Medulla oblongata (tissue), 1 donor: ENCODE measurements around the gene FITM1.

ENCODE experiments used
- DNase-seq: peaks from one replicate; pipeline ENCODE4 v3.0.0-alpha.2; 2015; ENCODE audit errors: extremely low spot score

The FITM1 gene, protein sequence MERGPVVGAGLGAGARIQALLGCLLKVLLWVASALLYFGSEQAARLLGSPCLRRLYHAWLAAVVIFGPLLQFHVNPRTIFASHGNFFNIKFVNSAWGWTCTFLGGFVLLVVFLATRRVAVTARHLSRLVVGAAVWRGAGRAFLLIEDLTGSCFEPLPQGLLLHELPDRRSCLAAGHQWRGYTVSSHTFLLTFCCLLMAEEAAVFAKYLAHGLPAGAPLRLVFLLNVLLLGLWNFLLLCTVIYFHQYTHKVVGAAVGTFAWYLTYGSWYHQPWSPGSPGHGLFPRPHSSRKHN

DNA sequence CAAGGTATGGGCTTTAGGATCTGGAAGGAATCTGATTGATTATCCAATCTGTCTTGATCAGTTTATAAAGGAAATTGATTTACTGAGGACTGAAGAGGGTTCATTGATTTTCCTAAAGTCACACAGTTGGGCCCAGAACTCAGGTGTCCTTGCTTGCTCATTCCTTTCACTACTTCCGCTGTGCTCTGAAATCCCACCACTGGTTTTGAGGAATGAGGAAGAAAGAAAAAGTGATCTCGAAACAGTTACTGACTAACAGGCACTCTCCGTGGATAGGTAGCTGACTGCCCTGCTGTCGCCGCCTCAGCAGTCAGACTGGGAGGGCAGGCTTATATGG, at the start of gene FITM1:
FITM1 (plus strand) TSS at position 280 of the 337 bp plus-strand sequence. CDS start 905 bp downstream, outside the sequence.
- no peak for DNase-seq

DNA sequence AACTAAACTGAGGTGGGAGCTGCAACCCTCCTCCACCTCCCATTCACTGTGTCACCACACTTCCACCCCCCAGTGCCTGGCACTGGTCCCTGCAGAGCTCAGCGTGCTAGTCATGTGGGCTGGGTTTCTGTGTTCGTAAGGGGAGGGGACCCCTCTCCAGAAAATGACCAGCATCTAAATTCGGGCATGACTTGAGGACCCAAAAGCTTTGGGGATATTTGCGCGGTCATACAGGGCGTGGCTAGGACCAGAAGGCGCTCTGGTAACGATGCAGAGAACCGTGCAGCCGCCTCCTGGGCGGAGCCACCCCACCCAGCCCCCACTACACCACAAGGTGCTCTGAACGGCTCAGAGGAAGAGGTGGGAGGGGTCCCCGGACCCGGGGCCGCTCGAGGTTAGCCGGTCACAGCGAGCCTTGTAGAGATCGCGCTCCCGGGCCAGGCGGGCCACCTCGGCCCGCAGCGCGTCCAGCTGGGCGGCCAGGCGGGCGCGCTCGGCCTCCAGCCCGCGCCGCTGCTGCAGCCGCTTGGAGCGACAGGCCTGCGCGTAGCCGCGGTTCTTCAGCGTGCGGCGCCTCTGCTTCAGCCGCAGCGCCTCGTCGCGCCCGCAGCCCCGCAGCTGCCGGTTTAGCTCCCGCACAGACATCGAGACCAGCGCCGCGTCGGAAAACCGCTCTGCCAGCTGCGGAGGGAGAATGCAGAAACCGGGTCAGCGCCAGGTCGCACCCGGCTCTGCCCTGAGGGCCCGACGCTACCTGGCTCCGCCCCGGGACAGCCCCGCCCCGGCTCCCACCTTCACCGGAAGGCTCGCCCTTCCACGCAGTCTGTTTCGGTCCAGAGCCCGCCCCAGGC, 49.3 kb upstream of the FITM1 start:
- DNase-seq = peak; percentile 78

DNA sequence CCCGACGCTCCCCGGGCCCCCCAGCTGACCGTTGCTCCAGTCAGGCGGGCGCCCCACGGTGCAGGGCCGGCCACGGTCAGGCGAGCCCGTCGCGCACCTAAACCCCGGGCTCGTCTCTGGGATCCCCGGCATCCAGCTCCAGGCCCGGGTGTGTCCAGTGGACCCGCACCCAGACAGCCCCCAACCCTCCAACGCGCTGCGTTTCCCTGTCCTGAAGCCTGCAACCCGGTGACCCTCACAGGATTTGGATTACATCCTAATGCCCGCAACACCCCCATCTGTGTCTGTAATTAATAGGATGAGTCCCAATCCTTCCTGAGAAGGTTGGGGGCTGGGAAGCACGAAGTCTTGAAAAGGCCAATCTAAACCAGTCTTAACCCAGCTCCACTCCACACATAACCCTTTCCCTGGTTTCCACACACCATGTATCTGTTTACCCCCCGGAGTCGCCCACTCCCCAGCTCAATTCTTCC, 48.7 kb upstream of the FITM1 start:
- DNase-seq = no peak

DNA sequence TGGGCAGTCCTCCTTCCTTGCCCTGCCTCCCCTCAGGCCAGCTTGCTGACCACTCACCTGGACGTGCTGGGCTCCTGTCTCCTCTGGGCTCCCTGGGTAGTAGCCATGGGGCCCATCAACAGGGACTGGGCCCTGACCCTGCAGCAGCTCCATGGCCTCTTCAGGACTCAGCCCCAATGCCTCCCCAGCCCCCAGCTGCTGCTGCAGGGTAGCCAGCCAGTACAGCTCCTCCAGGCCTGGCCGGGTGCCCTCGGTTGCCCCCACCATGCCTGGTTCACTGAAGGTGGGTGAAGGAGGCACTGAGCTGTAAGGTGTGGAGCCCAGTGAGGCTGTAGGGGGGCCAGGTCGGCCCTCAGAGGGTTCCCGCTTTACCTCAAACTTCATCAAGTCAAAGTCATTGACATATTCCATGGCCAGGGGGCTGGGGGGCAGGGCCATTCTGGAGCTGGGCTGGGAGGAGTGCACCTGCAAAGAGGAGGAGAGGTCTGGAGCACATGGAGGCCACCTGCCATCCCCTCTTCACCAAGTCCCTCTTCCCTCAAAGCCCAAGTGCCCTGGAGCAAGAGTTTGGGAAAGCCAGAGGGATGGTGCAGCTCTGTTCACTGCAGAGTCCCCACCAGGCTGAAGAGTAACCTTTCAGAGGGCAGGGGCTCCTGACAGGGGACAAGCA, 47.9 kb upstream of the FITM1 start:
- no peak for DNase-seq

DNA sequence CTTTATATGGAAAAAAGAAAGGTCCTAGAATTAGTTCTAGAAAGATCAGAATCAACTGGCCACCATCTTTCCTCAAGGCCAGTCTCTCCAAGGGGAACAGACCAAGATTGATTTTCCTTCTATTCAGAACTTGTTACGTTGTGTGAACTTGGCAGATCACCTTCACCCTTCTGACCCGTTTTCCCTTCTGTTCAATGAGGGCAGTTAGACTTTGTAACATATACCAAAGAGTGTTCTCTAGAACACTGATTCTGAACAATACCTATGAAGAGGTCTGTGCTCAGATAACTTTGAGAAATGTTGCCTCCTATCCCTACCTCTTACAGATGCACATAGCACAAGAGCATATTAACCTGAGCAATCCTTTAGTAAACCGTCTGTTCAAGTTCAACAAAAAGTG, 47.0 kb upstream of the FITM1 start:
- DNase-seq = no peak

DNA sequence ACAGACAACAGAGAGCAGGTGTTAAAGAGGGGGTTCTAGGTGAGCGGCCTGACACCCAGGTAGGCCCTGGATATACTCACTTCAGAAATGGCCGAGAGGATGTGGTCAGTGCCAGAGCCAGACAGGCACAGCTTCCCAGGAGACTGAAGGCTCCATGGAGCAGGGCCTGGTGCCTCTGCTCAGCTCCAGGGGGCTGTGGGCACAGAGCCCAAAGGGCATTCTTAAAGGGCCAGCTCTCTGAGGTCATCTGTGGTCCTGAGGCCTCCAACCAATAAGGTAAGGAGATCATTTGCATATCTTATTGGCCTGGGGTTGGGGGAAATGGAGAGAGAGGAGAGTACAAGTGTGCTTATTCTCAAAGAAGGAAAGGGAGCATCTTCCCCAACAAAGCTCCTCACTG, 46.0 kb upstream of the FITM1 start:
- DNase-seq = no peak

DNA sequence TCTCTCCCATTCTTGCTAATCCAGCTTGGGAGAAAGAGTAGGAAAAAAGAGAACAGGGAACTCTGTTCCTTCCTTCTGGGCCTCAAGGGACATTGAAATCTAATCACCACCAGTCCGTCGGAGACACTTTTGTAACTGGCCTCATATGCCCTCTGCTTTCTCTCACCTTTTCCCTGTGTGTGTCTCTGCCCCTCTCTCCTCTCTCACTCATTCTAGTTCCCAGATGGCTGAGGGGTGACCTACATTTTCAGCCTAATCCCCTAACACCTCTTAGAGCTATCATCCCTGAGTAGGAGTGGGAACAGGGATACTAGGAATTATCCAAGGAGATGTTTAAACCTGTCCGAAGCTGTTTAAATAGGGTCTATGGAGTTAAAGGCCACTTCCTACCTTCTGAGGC, 45.2 kb upstream of the FITM1 start:
- DNase-seq = no peak

DNA sequence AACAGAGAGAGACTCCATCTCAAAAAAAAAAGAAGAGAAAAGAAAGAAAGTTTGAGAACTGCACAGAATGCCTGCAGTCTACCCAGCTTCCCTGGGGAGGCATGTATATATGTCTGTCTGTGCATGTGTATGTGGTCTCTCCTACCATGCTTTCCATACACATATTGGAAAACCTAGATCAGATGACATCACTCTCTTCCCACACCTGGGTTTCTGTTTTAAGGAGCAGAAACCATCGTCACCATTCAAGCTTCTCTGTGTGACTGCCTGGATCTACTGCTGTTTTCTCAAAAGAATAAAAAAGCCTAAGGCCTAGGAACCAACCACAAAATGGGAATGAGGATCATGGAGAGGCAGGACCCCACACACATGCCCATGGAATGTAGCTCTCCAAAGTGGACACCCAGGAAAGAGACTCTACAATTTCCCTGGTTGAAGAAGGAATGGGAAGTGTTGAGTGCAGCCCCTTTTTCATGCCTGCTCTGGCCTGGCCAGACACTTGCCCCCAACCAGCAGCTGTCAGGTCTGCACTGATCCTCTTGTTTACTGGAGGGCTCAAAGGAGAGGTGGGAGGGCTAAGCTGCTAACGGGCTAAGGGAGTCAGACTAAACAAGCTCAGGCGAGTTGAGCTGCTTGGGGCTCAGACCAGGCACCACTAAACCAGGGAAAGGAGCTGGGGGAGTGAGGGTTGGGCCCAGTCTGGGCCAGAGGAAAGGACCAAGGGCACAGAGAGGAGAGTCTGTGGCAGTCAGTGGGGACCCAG, 44.1 kb upstream of the FITM1 start:
- no peak for DNase-seq

DNA sequence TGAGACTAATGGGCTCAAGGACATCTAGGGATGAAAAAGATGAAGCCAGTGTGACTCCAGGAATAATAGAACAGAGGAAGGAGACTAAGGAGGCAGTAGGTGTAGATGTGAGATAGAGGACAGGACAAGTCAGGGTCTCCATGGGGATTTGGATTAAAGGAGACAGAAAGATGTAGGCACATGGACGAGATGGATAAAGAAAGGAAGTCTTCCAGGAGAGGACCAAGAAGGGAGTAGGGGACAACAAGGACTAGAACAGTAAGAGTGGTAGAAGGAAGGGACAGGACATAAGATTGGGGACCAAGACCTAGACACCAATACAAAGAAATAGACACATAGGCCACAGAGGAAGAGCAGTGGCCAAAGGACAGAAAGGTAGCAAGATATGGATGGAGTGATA, 43.5 kb upstream of the FITM1 start:
- no peak for DNase-seq

DNA sequence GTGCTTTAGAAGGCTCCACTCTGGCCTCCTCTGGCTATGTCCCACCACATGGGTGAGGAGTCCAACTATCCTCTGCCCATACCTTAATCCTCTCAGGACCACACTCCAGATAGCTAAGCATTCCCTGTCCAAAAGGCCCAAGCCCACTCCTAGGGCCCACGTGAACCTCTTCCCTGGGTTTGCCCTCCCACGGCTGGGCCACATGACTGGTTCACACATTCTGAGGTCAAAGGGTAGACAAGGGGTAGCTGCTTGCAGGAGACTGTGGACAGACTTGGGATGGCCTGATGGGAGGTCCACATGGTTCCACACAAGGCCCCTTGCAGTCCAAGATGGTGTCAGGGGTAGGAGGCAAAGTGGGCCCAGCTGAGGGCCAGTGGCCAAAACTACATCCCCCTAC, 42.4 kb upstream of the FITM1 start:
- DNase-seq = no peak

DNA sequence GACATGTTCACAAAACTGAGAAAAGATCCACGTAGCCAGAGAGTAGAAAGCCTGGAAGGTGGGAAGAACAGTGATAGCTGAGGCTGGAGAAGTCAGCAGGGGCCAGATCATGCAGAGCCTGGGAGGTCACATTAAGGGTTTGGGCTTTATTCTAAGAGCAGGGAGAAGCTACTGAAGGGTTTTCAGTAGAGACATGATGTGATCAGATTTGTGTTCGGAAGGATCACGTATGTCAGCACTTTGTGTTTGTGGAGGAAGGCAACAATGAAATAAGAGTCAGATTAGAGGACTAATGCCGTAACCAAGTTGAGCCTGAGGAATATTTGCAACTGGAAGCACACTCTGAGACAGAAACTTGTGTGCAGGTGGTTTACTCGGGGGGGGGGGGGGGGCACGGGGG, 40.6 kb upstream of the FITM1 start:
- DNase-seq = no peak

DNA sequence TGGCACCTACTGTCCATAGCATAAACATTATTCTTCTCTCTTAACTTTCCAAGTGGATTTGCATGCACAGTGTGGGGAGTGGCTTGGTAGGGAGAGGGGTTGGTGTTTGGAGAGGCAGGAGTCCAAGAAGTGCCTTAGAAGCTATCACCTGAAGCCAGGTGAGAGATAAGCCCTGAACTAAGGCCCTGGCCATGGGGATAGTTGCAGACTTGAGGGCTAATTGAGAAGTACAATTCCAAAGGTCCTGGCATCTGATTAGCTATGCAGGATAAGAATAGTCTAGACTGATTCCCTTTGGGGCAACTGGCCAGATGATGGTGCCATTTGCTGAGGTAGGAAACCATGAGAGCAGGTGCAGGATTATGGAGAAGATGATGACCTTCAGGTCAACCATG, 38.4 kb upstream of the FITM1 start:
- no peak for DNase-seq

DNA sequence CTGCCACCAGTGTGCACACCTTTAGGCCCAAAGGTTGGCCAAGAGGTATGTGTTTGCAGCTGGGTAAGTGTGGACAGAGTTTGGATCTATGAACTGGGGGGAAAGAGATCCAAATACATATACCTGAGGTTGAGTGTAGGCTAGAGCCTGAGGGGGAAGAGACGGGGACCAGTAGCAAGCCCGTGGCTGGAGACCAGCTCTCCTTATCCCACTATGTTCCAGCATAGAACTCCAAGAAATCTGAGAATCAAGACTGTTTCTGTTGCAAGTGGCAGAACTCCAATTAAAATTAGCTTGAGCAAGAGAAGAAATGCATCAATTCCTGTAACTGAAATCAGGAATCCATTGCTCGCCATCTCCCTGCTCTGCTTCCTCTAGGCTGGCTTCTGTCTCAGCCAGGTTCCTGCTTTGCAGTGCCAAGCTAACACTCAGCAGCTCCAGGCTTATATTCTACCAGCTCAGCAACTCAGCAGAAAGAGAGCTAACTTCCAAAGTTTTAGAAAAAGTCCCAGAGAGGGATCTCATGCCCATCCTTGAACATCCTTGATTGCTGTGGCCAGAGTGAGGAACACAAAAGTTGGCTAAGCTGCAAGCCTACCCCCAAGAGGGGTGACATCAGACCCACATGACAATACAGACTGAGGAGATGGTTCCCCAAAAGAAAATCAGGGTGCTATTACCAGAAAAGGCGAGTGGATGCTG, 37.8 kb upstream of the FITM1 start:
- DNase-seq = no peak

DNA sequence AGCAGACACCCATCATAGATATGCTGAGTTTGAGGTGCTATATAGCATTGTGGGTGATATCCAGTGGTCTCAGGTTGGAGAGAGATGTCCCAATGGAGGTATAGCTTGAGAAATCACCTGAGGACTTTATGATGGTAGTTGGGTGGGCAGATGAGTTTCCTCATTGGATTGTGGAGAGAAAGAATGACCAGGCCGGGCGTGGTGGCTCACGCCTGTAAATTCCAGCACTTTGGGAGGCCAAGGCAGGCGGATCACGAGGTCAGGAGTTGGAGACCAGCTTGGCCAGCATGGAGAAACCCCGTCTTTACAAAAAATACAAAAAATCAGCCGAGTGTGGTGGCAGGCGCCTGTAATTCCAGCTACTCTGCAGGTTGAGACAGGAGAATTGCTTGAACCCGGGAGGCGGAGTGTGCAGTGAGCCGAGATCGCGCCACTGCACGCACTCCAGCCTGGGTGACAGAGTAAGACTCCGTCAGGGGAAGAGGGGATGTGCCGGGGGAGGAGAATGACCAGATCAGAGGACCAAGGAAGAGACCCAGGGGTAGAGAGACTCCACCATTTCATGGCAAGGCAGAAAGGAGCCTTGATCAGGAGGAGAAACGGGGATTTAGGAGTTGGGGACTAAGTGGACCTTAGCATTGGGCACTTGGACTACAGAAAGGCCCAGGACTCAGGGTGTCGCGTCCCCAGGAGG, 37.1 kb upstream of the FITM1 start:
- DNase-seq = no peak

DNA sequence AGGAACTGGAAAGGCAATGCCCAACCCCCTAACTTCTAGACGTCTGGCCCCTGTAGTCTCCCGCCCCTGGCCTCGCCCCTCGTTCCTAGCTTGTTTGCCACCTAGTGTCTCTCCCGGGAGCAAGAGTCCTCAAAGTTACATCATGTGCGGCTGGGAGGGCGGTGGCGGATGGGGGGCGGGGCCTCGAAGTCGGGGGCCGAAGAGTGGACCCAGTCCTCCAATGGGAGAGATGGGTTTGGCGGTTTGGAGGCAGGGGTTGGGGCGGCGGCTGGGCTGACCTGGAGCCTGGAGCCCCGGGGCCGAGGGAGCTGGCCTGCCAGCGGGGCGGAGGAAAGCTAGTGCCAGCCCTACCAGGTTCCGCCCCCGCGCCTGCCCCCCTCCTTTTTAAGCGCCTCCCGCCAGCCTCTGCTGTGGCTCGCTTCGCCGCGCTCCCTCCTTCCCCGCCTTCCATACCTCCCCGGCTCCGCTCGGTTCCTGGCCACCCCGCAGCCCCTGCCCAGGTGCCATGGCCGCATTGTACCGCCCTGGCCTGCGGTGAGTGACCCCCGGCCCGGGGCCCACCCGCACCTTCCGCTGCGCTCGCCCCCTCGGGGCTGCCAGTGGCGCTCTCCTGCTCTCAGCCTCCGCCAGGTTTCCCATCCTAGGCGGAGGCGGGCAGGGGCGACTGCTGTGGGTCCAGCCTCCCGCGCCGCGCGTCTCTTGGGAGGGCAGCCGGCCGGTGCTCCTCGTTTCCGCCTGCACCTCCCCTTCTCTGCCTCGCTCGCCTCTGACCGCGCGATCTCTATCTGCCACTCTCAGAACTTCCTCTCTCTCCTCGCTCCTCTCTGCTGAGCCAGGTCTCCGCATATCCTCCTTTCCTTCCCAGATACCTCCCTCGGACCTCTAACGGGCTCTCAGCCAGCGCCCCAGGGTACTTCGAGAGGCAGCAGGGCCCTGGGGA, 36.3 kb upstream of the FITM1 start, which contains the start of gene PCK2:
PCK2 (plus strand) TSS at position 411 of the 940 bp plus-strand sequence; CDS start at position 506, 95 bp downstream.
- DNase-seq = peak; percentile 77

DNA sequence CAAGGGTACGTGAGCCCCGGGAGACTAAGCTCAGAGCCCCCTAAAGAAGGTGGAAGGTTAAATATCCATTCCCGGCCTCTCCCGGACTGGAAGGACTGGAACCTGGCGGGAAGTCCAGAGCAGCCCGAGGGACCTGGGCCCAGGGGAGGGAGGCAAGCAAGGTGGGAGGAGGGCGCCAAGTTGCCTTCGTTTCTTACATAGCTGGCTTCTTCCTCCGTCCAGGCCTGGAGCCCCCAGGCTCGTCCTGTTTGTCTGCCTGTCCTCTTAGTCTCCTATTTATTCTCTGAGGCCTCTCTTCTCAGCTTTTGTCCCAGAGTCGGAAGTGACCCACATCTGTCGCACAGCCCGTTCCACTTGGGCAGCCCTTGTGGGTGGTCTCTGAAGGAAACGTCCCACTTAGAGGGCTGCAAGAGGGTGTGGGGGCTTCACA, 35.6 kb upstream of the FITM1 start:
- no peak for DNase-seq

DNA sequence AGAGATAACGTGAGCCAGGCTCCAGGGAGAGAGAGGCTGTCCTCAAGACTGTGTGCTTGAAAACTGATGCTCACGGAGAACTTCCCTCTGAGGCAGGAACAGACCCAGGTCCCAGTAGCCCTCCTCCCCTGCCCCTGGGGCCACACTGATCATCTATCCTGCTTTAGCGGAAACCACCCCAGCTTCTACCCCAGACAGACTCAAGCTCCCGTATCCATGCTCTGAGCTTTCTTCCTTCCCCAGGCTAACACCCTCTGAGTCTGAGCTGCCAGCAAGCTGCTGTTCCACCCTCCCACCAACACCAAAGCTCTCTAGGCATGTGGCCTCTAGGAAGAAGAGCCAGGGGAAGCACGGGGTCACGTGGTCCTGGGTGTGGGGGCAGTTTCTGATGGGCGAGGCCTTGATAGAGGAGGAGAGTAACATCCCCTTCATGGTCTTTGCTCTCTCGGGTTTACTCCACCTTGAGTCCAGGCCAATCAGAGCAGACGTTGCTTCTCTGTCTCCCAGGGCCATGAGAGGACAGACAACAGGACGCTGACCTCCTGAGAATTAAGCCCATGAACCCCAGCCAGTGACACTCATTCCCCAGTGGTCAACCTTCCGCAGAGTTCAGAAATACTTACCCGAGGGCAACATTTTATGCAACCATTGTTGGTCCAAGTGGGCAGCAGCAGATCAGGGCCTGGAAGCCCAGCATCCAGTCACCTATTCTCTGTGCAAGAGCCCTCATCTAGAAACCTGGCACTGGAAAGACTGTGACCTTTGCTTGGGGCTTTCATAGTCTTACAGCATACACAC, 35.0 kb upstream of the FITM1 start:
- peak; percentile 54 for DNase-seq

DNA sequence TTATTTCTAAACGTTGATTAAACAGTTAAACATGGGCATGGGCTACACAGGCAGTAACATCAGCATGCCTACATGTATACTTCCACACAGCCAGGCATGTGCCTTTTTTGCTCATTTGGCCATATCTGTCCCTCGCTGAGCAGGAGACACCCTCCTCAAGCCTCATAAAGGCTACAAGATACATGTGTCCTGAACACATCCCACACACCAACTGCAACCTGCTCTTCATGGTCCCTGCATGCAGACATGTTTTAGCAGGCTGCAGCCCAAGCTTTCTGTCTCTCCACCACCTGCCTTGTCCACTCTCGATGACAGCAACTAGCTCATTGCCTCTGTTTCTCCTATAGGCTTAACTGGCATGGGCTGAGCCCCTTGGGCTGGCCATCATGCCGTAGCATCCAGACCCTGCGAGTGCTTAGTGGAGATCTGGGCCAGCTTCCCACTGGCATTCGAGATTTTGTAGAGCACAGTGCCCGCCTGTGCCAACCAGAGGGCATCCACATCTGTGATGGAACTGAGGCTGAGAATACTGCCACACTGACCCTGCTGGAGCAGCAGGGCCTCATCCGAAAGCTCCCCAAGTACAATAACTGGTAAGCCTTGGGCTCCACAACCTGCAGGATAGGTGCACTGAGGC, 33.8 kb upstream of the FITM1 start:
- DNase-seq = no peak
